NCI-H524 (cell line): Measurements from ENCODE around the gene NEGR1.

Experiments
- DNase-seq, 2 experiments: peaks; one replicate each; lab custom pipeline; 2025; lab: John Stamatoyannopoulos, UW

NEGR1 gene

DNA sequence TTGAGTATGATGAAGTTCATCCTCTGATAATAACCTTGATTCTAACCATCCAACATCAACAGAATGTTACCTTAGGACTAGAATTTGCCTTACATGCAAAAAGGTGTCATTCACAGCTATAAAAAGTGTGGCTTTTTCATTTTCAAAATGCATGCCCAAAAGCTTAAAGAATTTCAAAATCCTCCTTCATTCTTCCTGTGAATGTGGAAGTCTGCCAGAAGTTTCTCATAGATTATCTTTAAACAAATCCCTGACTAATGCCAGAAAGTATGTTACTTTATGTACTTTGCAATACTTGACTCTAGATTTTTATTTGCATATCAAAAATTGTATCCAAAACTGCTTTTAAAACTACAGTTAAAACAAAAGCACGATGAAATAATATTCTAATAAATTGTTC, 930.9 kb downstream of the NEGR1 start:
- peak in 1 of 2 experiments; percentile 3 for DNase-seq

DNA sequence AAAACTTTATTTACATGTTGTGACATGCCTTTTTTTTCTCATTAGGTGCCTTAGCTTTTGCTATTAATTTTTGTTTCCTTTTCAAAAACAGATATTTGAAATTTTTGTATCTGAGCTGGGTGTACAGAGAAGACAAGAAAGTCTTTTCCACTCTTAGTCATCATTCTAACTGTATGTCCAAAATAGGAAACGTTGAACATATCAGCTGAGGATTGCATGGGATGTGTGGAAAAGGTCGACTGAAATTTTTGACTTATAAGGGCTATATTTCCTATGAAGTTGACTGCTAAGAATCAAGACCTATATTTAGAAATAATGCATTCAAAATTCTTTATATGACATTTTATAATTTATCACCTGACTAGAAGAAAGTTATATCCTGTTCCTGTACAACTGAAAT, 931.5 kb downstream of the NEGR1 start:
- no peak for DNase-seq

DNA sequence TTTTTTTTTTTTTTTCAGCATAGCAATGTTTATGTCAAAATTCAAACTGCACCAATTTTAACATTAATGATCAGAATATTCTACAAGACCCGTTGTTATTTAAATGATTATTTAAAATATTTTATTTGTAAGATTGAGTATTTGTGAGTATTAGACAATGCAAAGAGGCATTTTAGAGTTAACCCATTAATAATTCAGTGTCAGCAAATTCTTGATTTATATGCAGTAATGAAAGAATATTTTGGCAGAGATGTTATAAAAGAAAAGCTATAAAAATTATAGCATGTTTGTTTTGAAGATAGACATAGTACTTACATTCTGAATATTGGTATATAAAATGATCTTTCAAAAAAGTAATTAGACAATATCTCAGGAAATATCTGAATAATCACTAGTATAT, 932.0 kb downstream of the NEGR1 start:
- DNase-seq, result no peak
